ENCODE data around the gene TMEM80.
"Not testable (repeated sequence)": the region's sequence is repeated elsewhere in the genome, so short reads cannot be mapped to it uniquely, and the experiment has no call there.

TMEM80 gene

GRCh38 chr11:729492-730074 lies 34.0 kb downstream of the TMEM80 start:
- TF ChIP-seq ARNT (IDR thresholded peaks at IDR 0.05) (no peak), SP1 (IDR thresholded peaks at IDR 0.05) (no peak), TARDBP (IDR thresholded peaks at IDR 0.05) (no peak), BHLHE40 (IDR thresholded peaks at IDR 0.05; ENCODE audit: borderline replicate concordance) (no peak), FOXA1 (IDR thresholded peaks at IDR 0.05) (no peak), NFRKB (IDR thresholded peaks at IDR 0.05) (no peak)
- CTCF ChIA-PET: interaction anchor here (0.5 kb wide), 1 partner anchor 17 kb away, joined by 3 read pairs; no protein-coding TSS in a partner anchor
- POLR2A ChIA-PET: no interaction called here
- DNase-seq (ENCODE audit: extremely low spot score): no peak

- CTCF ChIA-PET: no interaction called here
- DNase-seq (ENCODE audit: extremely low spot score): no peak
- TF ChIP-seq TARDBP (IDR thresholded peaks at IDR 0.05) (no peak), PKNOX1 (IDR thresholded peaks at IDR 0.05) (no peak), CTBP1 (IDR thresholded peaks at IDR 0.05; ENCODE audit: borderline replicate concordance) (no peak), SP1 (IDR thresholded peaks at IDR 0.05) (no peak), ZNF384 (IDR thresholded peaks at IDR 0.05) (no peak), LEF1 (IDR thresholded peaks at IDR 0.05; ENCODE audit: borderline replicate concordance) (no peak), FOXM1 (IDR thresholded peaks at IDR 0.05; ENCODE audit: borderline replicate concordance) (no peak), ELF4 (IDR thresholded peaks at IDR 0.05) (no peak)
- POLR2A ChIA-PET: interaction anchor here (0.9 kb wide), 1 partner anchor 15 kb away, joined by 3 read pairs; no protein-coding TSS in a partner anchor
Observed at GRCh38 chr11:733072-733471, 37.5 kb downstream of the TMEM80 start.

- POLR2A ChIA-PET: interaction anchor here (0.7 kb wide), 1 partner anchor 12 kb away, joined by 3 read pairs; no protein-coding TSS in a partner anchor
- DNase-seq (ENCODE audit: extremely low spot score); CTCF ChIA-PET: not testable (repeated sequence)
Observed at GRCh38 chr11:734541-734940, 38.9 kb downstream of the TMEM80 start.

- POLR2A ChIA-PET: no interaction called here
- no peak for DNase-seq (ENCODE audit: extremely low spot score)
- TF ChIP-seq FOXK2 (IDR thresholded peaks at IDR 0.05) (no peak), SP1 (IDR thresholded peaks at IDR 0.05) (no peak), CTBP1 (IDR thresholded peaks at IDR 0.05; ENCODE audit: borderline replicate concordance) (no peak), ARNT (IDR thresholded peaks at IDR 0.05) (no peak), L3MBTL2 (conservative IDR thresholded peaks at IDR 0.05) (no peak), PKNOX1 (IDR thresholded peaks at IDR 0.05) (no peak), LEF1 (IDR thresholded peaks at IDR 0.05; ENCODE audit: borderline replicate concordance) (no peak), FOXA1 (IDR thresholded peaks at IDR 0.05) (no peak)
- CTCF ChIA-PET: no interaction called here
Observed at GRCh38 chr11:737366-737765, 41.8 kb downstream of the TMEM80 start.

GRCh38 chr11:737899-738298 lies 42.3 kb downstream of the TMEM80 start:
- CTCF ChIA-PET; POLR2A ChIA-PET; DNase-seq (ENCODE audit: extremely low spot score): not testable (repeated sequence)
- peak; percentile 82 for TF ChIP-seq PKNOX1 (IDR thresholded peaks at IDR 0.05)

- POLR2A ChIA-PET: no interaction called here
- no peak for TF ChIP-seq ZNF384 (IDR thresholded peaks at IDR 0.05)
- TF ChIP-seq HDGF (IDR thresholded peaks at IDR 0.05; ENCODE audit: borderline replicate concordance): no peak
- no peak for TF ChIP-seq SP1 (IDR thresholded peaks at IDR 0.05)
- TF ChIP-seq L3MBTL2 (conservative IDR thresholded peaks at IDR 0.05): no peak
- TF ChIP-seq SUZ12 (IDR thresholded peaks at IDR 0.05): no peak
- no peak for TF ChIP-seq ARNT (IDR thresholded peaks at IDR 0.05)
- no peak for TF ChIP-seq FOXM1 (IDR thresholded peaks at IDR 0.05; ENCODE audit: borderline replicate concordance)
- TF ChIP-seq CTBP1 (IDR thresholded peaks at IDR 0.05; ENCODE audit: borderline replicate concordance): no peak
- TF ChIP-seq ELF4 (IDR thresholded peaks at IDR 0.05): no peak
- no peak for TF ChIP-seq BHLHE40 (IDR thresholded peaks at IDR 0.05; ENCODE audit: borderline replicate concordance)
- no peak for TF ChIP-seq NFRKB (IDR thresholded peaks at IDR 0.05)
- no peak for TF ChIP-seq LEF1 (IDR thresholded peaks at IDR 0.05; ENCODE audit: borderline replicate concordance)
- no peak for TF ChIP-seq PKNOX1 (IDR thresholded peaks at IDR 0.05)
- TF ChIP-seq TARDBP (IDR thresholded peaks at IDR 0.05): no peak
- no peak for TF ChIP-seq FOXA1 (IDR thresholded peaks at IDR 0.05)
- TF ChIP-seq FOXK2 (IDR thresholded peaks at IDR 0.05): no peak
- CTCF ChIA-PET: no interaction called here
- no peak for DNase-seq (ENCODE audit: extremely low spot score)
Observed at GRCh38 chr11:742156-742546, 46.5 kb downstream of the TMEM80 start.
